ENCODE results near the gene UPK3A.
"Not testable (repeated sequence)": the region's sequence is repeated elsewhere in the genome, so short reads cannot be mapped to it uniquely, and the experiment has no call there.

Gene UPK3A

DNA sequence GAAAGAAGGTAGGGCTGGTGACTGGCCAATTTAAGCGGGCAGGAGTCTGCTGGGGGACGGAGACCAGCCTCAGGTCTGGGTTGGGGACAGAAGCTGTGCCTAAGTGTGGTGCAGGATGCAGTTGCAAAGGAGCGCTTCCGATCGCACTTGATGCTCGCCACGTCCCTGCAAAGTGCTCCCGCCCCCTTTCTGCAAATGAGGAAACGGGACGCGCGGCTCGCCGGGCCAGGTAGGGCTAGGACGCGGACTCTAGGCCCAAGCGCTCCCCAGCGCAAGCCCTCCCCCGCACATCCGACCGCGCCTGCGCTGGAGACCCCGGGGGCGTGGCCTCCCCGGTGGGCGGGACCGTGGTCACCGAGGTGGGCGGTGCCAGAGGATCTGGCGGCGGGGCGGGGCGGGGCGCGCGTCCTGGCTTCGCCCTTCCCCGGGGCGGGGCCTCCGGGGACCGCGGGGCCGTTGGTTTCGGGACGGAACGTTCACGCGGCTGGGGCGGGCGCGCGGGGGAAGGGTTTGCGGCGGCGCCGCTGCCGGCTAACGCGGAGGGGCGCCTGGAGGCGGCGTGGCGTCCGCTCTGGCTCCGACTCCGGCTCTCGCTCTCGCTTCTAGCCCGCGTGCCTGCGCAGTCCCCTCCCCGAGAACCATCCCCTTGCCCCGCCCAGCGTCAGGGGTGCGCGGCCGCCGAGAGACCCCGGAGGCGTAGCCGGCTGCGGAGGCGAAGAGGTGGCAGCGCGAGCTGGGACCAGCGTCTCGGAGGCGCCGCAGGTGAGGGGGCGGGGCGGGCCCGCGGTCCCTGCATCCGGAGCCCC lies 24.9 kb downstream of the UPK3A start, which contains the start of gene FAM118A:
FAM118A (plus strand) TSS at position 513 of the 806 bp plus-strand sequence. CDS start 12,446 bp downstream, outside the sequence.
- peak; percentile 82 for DNase-seq (ENCODE audit: low read depth)

DNA sequence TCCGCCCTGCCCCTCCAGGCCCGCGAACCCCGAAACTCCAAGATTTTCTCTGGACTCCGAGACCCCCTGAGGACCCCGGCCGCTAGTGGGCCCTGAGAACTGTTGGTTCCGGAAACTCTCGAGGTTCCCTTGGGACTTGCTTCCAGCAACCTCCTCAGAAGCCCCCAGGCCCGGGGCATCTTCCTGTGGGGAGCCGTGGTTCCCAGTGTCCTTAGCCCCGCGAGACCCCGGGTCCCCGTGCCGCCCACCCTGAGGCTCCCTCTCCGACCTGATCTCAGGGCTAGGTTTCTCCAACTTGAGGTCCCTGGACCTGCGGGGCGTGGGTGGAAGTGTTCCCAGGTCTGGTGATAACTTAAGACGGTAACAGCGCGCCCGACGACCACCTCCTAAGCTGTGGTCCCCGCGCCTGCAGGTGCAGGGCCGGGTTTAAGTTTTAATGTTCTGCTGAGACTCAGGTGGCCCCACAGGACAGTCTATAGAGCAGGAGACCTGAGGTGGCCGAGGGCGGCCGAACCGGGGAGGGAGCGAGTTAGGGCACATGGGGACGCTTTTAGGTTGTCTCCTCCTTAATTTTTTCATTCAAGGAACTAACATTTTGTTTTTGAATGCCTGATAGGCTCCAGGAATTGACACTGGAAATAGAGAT lies 25.7 kb downstream of the UPK3A start:
- no peak for DNase-seq (ENCODE audit: low read depth)

DNA sequence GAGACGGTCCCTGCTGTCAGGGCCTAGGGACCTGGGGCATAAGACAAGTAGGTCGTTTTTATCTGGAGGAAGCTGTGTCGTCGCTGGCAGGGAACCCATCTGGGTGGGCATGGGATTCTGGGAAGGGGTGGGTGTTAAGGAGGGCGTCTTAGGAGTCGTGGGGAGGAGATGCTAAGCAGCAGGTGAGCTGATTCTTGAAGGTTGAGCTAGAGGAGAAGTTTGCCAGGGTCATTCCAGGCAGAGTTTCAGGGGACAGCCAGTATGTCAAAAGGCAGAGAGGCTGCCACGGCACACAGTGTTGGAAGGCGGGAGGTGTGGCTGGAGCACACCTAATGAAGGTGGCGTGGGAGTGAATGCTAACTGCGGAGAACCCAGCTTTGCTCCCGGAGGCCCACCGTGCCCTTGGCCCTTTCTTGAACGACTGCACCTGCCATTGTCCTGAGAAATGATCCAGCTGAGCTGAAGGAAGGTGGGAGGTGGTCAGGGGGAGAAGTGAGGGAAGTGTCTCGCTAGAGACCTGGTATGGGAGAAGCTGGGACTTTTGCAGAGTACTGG lies 26.3 kb downstream of the UPK3A start:
- no peak for DNase-seq (ENCODE audit: low read depth)

DNA sequence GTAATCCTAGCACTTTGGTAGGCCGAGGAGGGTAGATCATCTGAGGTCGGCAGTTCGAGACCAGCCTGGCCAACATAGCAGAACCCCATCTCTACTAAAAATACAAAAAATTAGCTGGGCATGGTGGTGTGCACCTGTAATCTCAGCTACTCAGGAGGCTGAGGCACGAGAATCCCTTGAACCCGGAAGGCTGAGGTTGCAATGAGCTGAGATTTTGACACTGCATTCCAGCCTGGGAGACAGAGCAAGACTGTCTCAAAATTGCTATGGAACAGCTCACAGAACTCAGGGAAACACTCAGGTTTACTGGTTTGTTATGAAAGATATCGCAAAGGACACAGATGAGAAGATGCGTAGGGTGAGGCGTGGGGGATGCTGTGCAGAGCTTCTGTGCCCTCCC lies 27.7 kb downstream of the UPK3A start:
- no peak for DNase-seq (ENCODE audit: low read depth)

DNA sequence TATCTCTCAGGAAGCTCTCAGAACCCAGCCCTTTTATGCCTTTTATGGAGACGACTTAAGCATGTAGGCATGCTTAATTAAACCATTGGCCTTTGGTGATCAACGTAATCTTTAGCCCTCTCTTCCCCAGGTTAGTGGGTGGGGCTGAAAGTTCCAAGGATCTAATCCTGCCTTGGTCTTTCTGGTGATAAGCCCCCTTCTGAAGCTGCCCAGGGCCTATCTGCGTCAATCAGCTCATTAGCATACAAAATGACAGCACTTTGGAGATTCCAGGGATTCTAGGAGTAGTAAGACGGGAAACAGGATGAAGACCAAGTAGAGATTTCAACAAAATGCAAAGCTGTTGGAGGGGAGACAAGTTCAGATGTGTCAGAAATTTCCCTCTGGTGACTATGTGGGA lies 28.1 kb downstream of the UPK3A start:
- no peak for DNase-seq (ENCODE audit: low read depth)

DNA sequence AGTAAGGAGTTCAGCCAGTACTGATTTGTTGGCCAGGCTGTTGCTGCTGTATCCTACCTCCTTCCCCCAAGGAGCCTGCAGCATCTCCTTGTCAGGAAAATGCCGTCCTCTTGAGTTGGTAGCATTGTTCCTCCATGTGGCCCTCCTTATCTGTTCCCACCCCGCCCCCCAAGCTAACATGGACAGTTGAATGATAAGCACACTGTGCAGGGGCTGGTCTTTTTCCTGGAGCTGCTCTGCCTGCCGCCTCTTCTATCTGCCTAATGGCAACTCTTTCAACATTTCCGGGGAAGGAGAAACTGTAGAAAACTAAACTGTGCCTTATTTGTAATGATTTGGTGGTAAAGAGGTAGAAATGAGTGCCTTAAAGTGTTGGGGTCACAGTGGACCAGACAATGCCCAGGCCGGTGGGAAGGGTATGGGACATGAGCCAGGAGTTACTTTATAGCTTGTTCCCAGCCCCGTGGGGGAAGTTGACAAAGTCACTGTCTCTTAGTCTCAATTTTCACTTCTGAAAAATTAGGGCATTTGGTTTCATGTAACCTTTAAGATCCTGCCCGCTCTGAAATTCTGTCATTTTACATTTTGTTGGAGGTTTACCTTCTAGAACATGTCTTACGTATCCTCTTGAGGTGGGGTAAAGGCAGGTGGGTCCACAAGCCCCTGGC lies 29.4 kb downstream of the UPK3A start:
- no peak for DNase-seq (ENCODE audit: low read depth)

DNA sequence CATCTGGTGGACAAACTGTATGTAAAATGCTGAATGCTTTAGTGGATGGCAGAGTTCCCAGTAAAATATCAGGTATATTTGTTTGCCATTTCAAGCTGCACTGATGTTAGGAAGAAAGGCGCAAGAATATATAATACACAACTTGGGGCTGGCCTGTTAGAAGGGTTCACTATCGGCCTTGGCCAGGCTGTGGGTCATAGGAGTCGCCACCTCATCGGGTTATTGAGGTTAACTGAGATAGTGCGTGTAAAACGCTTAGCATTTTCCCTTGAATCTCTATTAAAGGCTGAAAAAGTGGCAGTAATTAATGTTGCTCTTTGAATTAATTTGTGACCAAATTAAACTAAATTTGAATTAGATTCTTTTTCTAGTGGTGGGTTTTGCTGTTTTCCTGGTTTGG lies 30.0 kb downstream of the UPK3A start:
- no peak for DNase-seq (ENCODE audit: low read depth)

DNA sequence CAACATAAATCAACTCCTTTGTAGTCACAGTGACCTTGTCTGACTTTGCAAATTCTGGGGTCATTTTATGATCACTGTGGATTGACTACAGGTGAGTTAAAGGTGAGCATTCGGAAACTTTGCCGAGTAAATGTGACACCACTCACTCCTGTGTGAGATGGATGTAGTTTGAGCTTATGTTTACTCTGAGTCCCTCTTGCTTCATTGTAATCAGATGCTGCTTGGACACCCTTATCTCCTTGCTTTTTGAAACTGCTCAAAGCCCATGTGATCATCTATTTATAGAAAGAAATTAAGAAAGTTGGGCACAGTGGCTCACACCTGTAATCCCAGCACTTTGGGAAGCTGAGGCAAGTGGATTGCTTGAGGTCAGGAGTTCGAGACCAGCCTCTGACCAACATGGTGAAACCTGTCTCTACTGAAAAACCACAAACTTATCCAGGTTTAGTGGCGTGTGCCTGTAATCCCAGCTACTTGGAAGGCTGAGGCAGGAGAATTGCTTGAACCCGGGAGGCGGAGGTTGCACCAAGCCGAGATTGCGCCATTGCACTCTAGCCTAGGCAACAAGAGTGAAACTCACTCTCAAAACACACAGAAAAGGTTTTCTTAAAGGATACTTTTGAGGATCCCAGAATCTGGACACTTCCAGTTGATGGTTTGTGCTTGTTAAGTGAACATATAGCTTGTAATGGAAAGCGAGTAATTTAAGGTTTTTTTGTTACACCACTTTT lies 32.2 kb downstream of the UPK3A start:
- no peak for DNase-seq (ENCODE audit: low read depth)

DNA sequence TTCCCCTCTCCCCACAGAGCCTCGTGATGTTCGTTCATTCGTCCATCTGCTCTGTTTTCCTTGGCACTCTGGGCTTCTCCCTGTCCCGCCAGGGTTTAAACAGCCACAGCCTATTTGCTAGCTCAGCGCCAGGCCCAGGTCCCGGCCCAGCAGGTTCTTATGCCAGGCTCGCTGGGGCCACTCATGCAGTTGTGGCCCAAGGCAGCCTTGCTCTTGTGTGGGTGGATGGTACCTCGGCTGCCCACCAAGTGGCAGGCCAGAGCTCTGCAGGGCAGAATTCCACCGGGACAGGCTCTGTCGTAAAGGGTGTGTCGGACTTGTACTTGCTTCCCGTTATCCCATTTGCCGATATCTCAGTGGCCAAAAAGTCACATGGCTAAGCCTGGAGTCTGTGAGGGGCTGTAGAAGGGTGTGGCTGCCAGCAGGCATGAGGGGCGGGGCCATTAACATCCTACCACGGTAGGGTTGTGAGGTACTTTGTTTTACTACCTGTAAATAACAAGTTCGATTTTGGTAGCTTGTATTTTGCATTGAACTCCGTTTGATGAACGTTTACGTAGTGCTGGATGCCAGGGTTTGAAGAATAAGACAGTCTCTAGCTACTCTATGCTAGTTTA lies 32.9 kb downstream of the UPK3A start:
- no peak for DNase-seq (ENCODE audit: low read depth)

DNA sequence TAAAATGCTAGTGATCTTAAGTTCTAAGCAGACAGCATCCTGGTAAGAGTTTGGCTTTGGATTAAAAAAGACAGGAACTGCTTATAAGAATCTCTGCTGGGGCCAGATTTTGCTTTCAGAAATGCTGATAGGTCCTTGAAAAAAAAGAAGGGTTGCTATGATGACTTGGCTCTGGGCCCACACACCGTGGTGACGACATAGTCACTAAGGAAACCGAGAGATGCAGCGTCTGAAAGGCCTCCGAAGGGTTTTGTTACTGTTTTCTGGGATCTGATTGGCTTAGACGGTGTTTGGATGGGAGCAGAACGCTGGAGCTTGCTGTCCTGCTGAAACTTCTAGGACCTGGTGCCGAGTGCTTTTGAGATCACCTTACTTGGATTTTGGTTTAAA lies 33.4 kb downstream of the UPK3A start:
- peak; percentile 86 for DNase-seq (ENCODE audit: low read depth)

DNA sequence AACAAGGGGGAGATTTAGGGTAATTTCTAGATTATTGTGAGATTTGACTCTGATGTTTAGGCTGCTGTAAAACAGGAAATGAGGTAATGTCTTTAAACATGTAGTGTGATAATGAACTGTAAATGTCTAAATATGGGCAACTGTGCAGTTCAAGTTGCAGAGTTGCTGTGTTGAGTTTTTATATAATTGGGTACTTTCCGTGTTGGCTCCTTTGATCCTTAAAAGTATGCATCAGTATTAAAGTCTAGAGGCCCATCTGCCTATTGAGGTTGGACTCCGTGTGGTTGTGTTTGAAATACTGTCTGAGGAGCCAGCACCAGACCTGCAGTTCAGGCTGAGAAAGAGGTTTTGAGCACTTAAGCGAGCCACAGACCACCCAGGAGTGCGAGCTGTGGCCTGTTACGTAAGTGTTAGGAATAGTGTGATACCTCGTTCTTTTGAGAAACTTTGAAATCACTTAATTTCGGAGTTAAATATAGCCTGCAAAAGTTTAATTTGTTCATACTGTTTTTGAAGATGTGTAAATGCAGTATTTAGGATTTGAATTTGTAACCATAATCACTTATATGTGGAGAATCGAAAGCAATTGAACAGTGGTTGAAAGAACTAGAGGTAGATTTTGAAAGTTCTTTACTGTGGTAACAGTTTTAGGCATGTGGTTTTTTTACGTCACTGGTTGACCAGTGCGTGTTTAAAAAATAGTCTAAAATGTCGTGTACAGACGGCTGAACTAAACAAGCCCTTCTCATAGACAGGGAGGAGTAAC lies 34.0 kb downstream of the UPK3A start:
- DNase-seq (ENCODE audit: low read depth), result peak; percentile 51

DNA sequence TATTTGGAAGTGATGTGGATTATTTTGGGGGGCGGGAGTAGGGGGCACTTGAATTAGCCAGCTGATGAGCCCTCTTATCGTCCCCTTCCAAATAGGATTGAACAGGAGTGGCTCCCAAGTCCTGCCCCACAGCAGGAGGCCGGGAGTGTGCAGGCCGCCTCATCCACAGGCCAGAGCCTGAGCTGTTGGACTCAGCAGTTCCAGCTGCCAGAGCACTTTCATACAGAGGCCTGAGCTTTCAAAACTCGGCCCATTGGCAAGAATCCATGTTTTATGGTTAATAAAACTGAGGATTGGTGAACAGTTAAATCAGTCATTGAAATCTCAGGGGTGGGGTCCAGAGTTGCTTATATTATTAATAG lies 34.6 kb downstream of the UPK3A start:
- peak; percentile 10 for DNase-seq (ENCODE audit: low read depth)

DNA sequence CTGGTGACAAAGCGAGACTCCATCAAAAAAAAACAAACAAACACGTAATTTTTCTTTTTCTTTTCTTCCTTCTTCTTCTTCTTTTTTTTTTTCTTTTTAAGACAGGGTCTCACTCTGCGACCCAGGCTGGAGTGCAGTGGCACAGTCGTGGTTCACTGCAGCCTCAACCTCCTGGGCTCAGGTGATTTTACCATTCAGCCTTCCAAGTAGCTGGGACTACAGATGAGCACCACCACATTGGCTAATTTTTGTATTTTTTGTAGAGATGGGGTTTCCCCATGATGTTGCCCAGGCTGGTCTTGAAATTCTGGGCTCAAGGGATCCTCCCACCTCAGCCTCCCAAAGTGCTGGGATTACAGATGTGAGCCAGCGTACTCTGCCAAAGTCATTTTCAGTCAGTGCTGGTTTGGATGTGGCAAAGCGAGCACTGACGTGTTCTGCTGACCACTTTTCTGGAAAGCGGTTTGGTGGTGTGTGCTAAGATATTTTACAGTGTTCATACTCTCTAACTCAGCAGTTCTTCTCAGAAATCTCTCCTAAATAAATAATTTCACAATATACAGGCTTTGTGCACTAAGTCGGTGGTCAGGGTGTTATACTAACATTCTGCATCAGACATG lies 35.7 kb downstream of the UPK3A start:
- DNase-seq (ENCODE audit: low read depth), result peak; percentile 44

DNA sequence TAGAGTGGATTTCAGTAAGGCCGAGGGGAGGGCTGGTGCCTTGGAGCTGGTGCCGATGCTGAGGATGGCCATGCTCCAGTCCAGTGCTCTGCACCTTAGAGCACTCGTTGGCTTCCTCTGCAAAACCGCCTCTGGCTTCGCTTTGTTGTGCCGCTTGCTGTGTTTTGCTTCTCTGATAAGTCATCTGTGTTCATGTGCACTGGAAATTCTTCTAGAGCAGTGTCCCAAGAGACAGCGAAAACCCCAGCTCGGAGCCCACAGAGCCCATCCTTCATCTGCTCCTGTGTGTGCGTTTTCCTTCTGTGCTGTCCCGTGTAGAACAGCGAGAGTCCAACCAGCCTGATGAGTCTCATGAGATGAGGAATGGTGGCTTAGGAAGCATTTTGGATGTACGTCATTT lies 37.1 kb downstream of the UPK3A start:
- no peak for DNase-seq (ENCODE audit: low read depth)

DNA sequence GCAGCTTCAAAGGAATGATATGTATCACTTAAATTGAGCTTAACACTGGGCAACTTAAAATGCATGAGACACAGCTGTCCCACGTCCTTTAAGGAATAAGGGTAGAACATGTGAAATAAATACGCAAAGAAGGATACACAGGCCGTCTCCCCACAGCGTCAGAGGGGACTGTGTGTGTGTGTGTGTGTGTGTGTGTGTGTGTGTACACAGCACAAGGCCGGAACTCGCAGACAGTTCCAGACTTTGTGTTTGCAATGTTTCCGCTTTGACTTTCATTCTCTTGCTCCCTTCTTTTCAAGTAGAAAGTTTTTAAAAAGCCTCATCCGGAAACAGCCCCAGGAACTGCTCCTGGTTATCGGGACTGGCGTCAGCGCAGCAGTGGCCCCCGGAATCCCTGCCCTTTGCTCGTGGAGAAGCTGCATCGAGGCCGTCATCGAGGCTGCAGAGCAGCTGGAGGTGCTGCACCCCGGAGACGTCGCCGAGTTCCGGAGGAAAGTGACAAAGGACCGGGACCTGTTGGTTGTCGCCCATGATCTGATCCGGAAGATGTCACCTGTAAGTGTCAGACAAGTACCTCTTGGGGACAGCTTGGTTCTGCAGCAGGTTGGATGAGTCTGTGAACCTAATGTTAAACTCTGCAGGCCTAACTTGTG lies 38.2 kb downstream of the UPK3A start:
- no peak for DNase-seq (ENCODE audit: low read depth)

DNA sequence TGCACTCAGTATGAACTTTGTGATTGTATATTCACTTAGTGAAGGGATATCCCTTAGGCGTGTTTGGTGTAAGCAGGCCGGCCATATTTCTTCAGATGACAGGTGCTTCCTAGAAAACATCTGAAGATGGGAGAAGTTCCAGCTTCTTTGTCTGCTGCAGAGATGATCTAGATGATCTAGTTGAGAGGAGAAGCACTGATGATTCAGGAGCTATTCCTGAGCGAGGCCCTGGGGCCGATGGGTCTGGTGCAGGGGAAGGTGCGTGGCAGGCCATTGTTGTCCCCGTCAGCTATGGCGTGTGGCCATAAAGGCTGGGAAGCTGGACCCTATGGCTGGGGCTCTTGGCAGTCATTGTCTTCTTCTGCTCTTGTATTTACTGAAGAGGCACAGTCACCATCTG lies 38.9 kb downstream of the UPK3A start:
- no peak for DNase-seq (ENCODE audit: low read depth)

DNA sequence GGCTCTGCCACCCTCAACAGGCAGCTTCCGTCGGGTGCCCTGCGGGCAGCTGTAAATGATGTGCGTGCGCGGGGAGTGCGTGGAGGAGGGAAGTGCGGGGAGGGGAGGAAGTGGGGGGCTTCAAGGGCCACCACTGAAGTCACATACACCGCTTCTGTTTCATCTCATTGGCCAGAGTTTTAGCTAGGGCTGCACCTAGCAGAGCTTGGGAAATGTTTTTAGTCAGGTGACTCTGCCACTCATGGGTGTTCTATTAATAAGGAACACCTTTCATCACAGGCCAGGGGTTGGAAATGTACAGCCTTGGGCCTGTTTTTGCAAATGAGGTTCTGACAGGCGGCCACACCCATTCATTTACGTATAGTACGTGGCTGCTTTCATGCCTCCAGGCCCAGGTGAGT lies 39.6 kb downstream of the UPK3A start:
- no peak for DNase-seq (ENCODE audit: low read depth)

DNA sequence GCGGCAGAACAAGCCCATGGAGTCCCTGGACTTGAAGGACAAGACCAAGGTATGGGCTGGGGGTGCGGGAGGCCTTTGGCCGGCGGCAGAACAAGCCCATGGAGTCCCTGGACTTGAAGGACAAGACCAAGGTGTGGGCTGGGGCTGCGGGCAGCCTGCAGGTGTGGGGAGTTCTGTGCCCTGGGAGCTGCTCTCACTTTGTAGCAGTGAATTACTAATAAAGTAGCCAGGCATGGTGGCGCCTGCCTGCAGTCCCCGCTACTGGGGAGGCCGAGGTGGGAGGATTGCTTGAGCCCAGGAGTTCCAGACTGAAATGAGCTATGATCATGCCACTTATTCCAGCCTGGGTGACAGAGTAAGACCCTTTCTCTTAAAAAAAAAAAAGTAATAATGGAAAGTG lies 43.5 kb downstream of the UPK3A start:
- DNase-seq (ENCODE audit: low read depth), result not testable (repeated sequence)

DNA sequence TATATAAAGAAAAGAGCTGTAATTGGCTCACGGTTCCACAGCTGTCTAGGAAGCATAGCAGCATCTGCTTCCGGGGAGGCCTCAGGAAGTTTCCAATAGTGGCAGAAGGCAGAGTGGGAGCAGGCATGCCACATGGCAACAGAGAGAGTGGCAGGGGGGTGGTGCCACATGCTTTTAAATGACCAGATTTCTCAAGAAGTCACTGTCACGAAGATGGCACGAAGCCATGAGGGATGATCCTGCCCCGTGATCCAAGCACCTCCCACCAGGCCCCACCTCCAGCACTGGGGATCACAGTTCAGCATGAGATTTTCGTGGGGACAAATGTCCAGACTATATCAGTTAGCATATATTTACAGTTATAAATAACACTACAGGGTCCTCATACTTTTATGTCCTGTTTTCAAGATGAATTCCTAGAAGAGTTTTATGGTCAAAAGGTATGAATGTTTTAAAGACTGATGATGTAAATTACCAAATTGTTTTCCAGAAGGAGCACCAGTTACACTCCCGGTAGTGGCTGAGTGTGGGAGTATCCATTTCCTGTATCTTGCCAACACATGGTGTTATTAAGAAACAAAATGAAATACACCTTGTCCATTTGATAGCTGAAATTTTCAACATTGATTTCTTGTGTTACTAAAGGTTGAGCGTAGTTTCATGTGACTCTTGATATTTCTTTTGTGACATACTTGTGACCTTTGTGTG lies 44.2 kb downstream of the UPK3A start:
- peak; percentile 33 for DNase-seq (ENCODE audit: low read depth)
